ENCODE measurements around the gene MRPS16. TPM values are rescaled to one million over a fixed set of nuclear protein-coding genes. Genes with fewer than 3 reads are reported as not detected.
A peak's percentile ranks its signal among the peaks of the same experiment; 100 is the strongest.
"Not testable (repeated sequence)": the region's sequence is repeated elsewhere in the genome, so short reads cannot be mapped to it uniquely, and the experiment has no call there.

Gene MRPS16
- 35.4 TPM for total RNA-seq

DNA sequence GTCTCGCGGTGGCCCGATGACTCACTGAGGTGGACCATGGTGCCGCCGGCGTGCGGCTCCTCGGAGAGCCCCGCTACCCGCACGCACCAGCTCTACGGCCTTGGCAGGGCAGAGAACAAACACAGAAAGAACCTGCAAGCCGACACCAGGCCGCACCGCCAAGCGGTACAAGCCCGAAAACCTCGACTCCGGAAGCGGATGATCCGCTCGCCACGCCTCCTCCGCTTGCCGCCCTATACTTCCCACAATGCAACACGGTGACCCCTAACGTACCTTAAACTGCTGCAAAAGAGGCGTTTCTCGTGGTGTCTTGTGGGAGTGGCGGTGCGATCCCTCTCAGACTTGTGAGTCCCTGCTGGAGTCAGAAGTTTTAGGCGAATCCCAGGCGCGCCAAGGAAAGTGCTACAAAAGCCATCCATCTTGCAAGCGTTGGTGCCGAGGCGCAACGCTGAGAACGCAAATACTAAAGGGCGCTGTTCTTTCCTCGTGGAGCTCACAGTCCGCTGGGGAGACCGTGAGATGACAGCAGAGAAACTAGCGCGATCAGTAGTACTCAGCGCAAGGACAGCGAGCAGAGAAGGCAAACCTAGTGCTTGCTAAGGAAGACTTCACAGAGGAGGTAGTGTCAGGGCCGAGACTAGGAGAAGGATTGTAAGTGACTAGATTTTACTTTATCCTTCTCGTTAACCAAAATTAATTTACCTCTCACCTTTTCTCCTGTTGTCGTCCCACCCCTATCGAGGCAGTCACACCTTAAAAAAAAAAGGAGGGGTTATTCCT is at the start of gene MRPS16:
Gene MRPS16 (minus strand): TSS at position 200 of the 780 bp plus-strand sequence. CDS start 162 bp downstream, at position 38.
- DNase-seq, result peak; percentile 96

DNA sequence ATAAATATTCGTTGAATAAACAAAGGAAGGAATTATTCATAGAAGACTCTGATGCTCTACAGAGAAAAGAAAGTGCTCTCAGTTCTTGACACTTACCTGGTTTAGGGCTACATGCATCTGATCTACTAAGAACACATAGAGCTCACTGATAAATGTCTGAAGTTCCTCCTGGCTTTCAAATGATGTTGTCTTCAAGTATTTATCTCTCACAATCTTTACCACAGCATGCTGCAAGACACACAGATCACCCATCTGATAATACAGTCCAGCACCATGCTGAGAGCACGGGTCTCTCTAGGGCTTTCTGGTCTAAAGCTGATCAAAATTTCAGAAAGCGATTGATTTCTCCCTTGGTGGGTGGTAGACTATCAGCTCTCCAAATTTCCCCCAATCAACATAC is 44.5 kb upstream of the MRPS16 start:
- DNase-seq, result no peak

DNA sequence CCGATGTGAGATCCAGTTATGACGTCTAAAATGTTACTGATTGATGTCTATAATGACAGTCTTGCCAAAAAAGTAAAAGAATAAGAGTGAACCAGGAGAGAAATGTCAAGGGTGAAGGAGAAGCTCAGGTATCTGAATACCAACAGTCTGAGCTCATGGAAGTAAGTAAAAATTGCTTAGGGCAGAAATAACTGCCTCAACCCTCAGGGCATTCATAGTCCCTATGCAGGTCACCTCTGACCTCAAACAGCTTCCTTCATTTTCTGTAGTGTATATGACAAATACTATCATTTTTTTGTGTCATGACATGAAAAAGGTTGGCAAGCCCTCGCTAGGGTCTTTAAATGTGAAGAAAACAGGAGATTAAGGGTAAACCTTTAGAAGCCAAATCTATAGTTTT is 41.0 kb upstream of the MRPS16 start:
- no peak for DNase-seq

DNA sequence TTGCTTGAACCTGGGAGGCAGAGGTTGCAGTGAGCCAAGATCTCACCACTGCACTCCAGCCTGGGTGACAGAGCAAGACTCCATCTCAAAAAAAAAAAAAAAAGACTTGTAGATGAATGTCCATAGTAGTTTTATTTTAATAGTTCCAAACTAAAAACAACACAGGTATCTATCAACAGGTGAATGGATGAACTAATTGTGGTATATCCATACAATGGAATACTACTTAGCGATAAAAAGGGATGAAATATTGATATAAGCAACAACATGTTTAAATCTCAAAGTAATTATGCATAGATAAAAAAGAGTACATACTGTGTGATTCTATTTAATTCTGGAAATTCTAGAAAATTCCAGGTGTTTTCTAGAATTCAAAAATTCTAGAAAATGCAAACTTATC is 37.5 kb upstream of the MRPS16 start:
- no peak for DNase-seq

DNA sequence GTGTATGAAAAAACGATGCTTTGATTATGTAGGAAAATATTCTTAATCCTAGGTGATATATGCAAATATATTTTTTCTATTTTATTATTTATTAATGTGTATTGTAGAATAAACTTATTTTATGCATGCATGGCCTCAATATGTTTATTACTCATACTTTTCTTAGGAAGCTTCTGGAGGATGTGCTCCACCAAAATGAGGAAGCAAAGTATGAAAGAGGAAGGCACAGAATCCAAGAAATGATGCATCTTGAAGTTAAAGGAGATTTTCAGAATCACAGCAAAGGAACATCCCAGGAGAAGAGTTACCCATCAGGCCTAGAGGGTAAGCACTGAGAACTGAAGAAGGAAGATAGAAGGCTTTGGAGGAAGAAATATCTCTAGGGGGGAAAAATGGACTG is 35.0 kb upstream of the MRPS16 start:
- no peak for DNase-seq

DNA sequence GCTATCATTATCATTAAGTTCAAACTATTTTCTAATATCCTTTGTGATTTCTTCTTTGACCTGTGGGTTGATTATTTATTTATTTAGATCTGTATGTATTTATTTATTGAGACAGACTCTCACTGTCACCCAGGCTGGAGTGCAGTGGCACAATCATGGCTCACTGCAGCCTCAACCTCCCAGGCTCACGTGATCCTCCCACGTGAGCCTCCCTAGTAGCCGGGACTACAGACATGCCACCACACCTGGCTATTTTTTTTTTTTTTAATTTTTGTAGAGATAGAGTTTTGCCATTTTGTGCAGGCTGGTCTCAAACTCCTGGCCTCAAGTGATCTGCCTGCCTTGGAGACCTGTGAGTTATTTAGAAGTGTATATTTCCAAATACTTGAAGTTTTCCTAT is 28.7 kb upstream of the MRPS16 start:
- no peak for DNase-seq

- DNase-seq, result no peak
These were observed 12.0 kb upstream of the MRPS16 start for GRCh38 chr10:73264423-73264822.

DNA sequence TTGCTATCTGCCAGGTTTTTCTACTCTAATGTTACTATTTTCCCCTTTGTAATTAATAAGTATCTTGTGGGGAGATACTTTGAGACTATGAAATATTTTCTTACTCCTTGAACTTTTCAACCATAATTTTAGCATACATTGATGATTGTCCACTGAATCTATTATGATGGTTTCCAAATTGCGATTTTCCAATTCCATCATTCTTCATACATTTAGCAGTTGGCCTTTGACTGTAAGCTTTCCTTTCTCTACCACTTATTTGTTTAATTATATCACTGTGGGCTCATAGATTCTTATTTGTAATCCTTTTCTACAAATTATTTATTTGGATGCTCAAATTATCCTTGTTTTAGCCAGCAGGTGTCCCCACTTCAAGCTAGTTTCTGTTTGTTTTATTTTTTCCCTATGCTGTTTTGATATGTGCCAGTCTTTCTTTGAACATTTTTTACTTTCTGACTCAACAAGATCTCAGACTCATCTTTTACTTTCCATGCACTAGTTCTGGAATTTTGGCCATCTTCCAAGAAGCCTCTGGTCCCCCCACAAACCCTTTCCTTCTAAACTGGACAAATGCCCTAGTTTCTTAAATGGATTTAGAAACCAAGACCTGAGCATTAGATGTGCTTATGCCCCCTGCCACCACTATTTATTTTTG is 11.4 kb upstream of the MRPS16 start:
- DNase-seq, result no peak

- no peak for DNase-seq
These were observed 10.6 kb upstream of the MRPS16 start for GRCh38 chr10:73262880-73263555.

GRCh38 chr10:73262105-73262730 is 9.8 kb upstream of the MRPS16 start:
- no peak for DNase-seq

DNA sequence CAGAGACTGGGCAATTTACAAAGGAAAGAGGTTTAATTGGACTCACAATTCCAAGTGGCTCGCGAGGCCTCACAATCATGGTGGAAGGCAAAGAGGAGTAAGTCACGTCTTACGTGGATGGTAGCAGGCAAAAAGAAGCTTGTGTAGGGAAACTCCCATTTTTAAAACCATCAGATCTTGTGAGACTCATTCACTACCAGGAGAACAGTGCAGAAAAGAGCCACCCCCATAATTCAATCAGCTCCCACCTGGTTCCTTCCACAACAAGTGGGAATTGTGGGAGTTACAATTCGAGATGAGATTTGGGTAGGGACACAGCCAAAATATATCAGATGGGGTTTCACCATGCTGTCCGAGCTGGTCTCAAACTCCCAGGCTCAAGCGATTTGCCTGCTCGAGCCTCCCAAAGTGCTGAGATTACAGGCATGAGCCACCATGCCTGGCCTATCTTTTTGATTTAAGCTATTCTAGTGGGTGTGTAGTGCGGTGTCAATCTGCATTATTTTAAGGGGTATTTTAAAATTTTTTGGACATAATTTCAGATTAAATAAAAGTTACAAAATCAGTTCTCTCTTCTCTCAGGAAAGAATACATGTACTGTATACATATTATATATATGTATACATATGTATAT is 9.0 kb upstream of the MRPS16 start:
- DNase-seq, result no peak

- DNase-seq, result not testable (repeated sequence)
These were observed 6.2 kb upstream of the MRPS16 start for GRCh38 chr10:73258612-73259011.

DNA sequence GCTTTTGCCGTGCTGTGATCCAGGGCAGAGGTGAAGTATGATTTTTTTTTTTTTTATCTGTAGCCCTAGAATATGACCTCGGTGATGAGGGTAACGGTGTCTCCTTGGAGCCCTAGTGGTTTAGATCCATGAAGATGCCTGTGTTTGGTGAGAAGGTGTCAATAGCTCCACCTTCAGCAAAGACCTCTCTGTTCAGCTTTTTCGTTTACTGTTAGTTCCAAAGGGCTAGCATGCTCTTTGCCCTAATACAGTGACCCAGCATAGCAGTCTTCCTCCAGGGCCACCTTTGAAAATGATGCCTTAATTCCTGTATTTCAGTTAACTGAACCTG is 746 bp upstream of the MRPS16 start:
- DNase-seq, result no peak

GRCh38 chr10:73251683-73252444 is 580 bp downstream of the MRPS16 start:
- DNase-seq, result no peak

- DNase-seq, result no peak
These were observed 4.2 kb downstream of the MRPS16 start for GRCh38 chr10:73248259-73248724.

- no peak for DNase-seq
These were observed 4.8 kb downstream of the MRPS16 start for GRCh38 chr10:73247509-73248258.

- DNase-seq, result peak; percentile 93
These were observed 5.6 kb downstream of the MRPS16 start, which contains the start of gene DNAJC9 for GRCh38 chr10:73246646-73247508. Gene DNAJC9 (minus strand): TSS chr10:73247255. CDS start chr10:73247189, 66 bp downstream.

DNA sequence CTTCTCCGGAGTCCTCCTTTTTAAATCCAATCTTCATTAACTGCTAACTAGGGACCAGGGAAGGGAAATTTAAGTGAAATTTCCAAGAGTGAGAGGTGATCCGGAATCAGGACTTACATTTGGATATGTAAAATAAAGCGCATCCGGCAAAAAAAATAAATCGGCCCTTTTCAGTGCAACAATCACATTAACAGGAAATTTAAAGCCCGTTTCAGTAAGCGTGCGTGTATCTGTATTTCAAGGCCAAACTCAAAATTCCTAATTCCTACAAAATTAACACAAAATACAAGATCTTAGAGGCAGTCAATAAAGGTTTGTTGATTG is 6.2 kb downstream of the MRPS16 start:
- DNase-seq, result no peak

GRCh38 chr10:73244866-73245477 is 7.5 kb downstream of the MRPS16 start:
- DNase-seq, result no peak

Measured in skin of body (tissue), 2 donors.